HG02678 (cell line): ENCODE measurements around the gene NCOA3.

Source experiments
- ATAC-seq: cut with Tn5 transposase; IDR thresholded peaks from one replicate; pipeline ENCODE4 v1.9.1; 2021; ENCODE audit warnings: mild to moderate bottlenecking, moderate library complexity; ENCODE audit not compliant: unreplicated experiment

NCOA3 gene

GRCh38 chr20:47675190-47676142 is 173.8 kb downstream of the NCOA3 start:
- no peak for ATAC-seq

- ATAC-seq = no peak
Measured at GRCh38 chr20:47676219-47676721, 174.6 kb downstream of the NCOA3 start.

- ATAC-seq = no peak
Measured at GRCh38 chr20:47676912-47677634, 175.4 kb downstream of the NCOA3 start.

- no peak for ATAC-seq
Measured at GRCh38 chr20:47677635-47678453, 176.2 kb downstream of the NCOA3 start.

GRCh38 chr20:47678536-47678935 is 176.8 kb downstream of the NCOA3 start:
- no peak for ATAC-seq

GRCh38 chr20:47679462-47679861 is 177.8 kb downstream of the NCOA3 start:
- ATAC-seq = no peak

- ATAC-seq = no peak
Measured at GRCh38 chr20:47680804-47681529, 179.3 kb downstream of the NCOA3 start.

- no peak for ATAC-seq
Measured at GRCh38 chr20:47682028-47682783, 180.5 kb downstream of the NCOA3 start.

GRCh38 chr20:47682916-47683315 is 181.2 kb downstream of the NCOA3 start:
- no peak for ATAC-seq

GRCh38 chr20:47684306-47685080 is 182.8 kb downstream of the NCOA3 start:
- ATAC-seq = no peak

GRCh38 chr20:47686545-47686944 is 184.9 kb downstream of the NCOA3 start:
- no peak for ATAC-seq

GRCh38 chr20:47687095-47687987 is 185.7 kb downstream of the NCOA3 start:
- no peak for ATAC-seq

- no peak for ATAC-seq
Measured at GRCh38 chr20:47688385-47689381, 187.0 kb downstream of the NCOA3 start.

- ATAC-seq = no peak
Measured at GRCh38 chr20:47689731-47690130, 188.0 kb downstream of the NCOA3 start.

GRCh38 chr20:47691625-47692024 is 189.9 kb downstream of the NCOA3 start:
- ATAC-seq = no peak

GRCh38 chr20:47694021-47694818 is 192.5 kb downstream of the NCOA3 start:
- no peak for ATAC-seq
